CD4-positive, alpha-beta T cell treated with Interleukin-4 for 4 hours (primary cell): ENCODE results near the gene ZNF70.

Source experiments
- DNase-seq: peaks from one replicate; pipeline ENCODE4 v3.0.0-alpha.2; 2020

ZNF70 gene

DNA sequence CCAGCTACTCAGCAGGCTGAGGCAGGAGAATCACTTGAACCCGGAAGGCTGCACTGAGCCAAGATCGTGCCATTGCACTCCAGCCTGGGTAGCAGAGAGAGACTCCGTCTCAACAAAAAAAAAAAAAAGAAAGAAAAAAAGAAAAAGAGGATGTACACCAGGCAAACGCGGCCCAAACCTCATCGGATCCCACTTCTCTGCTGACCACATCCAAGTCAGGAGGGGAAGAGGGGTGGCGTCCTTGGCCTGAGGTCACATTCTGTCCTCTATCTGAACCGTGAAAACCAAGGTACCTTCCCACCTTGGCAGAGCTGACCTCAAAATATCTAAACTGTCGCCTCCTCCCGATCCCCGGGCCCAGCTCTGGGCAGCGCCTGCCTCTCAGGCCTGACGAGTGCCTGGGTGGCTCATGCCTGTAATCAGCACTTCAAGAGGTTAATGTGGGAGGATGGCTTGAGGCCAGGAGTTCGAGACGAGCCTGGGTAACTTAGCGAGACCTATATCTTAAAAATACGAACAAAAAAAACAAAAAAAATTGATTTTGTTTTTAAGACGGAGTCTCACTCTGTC is 35.0 kb downstream of the ZNF70 start:
- DNase-seq = no peak

DNA sequence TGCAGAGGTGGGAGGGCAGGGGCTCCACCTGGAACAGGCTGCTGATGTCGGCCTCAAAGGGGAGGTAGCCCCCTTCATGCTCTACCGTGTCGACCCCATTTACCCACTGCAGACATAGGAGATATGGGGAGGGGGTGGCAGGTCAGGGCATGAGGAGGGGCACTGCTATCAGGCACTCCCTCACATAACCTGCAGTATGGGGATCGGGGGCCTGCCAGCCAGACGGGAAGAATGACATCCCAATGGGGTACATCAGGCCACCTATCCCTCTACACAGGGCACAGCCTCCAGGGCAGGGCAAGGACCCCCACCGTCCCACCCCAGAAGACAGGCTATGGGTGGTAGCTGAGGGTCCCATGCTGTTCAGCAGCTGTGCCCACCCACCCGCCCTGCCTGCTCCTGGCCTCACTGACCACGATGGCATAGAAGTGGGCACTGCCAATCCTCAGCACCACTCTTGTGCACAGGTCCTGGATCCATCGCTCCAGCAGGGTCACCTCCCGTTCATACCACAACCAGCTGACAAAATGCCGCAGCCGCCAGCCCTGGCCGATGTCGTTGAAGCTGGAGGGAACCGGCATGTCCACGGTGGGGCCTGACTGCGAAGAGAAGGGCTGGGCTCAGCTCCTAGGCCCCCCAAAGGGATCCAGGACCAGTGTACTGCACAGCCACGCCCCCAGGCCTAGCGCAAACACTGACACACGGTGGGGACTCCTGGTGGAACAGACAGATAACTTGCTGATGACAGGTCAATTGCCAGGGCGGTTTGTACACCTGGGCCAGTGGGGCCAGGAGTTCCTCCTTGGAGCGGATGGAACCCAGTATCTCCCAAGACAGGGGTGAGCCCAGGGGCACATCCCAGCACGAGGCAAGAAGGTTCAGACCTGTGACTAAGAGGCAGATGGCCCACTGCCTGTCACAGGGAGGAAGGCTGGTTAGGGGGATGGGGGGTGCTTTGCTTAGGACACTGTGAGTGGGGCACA is 36.0 kb downstream of the ZNF70 start:
- DNase-seq = no peak

DNA sequence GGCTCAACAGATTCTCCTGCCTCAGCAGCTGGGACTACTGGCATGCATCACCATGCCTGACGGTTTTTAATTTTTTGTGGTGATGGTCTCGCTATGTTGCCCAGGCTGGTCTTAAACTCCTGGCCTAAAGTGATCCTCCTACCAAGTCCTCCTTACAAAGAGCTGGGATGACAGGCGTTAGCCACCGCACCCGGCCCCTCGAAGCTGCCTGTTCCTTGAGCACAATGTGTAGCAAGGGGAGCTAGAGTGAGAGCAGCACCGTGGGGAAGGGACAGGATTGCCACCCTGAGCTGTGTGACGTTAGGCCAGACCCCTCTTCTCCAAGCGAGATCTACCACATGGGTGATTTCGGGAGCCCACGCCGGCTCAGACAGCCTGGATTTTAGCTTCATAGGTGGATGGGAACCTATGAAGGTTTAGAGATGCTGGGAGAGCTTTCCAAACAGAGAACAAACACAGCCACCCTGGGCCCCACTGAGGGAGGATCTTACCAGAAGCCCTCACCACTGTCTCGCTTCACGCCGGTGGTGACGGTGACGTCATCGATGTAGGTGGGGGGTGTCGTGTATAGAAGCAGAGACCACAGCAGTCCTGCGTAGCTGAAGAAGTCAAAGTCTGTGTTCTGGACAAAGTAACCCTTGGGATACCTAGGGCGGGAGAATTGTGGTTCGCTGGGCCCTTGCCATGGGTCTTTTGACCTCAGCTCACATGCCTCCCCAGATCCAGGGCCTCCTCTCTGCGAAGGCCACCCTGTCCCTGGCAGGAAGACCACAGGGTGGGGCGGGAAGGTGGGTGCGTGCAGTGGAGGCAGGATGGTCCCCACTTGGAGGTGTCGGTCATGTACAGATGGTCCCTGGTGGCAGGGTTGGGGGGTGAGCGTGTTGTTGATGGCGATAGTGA is 37.0 kb downstream of the ZNF70 start:
- no peak for DNase-seq

GRCh38 chr22:23712256-23712655 is 38.7 kb downstream of the ZNF70 start:
- no peak for DNase-seq

DNA sequence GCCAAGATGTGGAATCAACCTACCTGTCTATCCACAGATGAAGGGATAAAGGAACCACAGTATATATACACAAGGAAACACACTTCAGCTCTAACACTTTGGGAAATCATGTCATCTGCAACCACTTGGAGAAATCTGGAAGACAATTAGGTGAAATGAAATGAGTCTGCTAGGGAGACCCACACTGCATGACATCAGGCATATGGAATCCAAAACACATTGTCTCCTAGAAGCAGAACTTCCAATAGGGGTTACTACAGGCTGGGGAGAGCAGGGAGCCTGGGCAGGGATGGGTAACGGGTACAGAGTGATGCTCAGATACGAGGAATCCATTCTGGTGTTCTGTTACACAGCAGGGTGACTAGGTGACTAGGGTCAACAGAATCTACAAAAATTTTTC is 41.8 kb downstream of the ZNF70 start:
- no peak for DNase-seq

DNA sequence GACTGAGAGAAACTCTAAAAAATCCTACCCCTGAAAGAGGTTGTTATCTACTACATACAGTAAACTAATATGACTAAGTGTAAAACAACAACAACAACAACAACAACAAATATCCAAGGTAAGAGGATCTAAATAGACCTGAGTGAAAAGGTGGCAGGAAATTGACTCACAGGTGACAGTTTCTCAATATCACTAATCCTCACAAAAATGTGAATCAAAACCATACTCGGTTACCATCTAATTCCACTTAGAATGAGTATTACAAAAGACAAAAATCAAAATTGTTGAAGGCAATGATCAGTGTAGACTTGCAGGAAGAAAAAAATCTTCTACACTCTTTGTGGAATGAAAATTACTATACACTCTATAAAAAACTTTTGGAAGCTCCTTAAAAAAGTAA is 42.6 kb downstream of the ZNF70 start:
- no peak for DNase-seq

DNA sequence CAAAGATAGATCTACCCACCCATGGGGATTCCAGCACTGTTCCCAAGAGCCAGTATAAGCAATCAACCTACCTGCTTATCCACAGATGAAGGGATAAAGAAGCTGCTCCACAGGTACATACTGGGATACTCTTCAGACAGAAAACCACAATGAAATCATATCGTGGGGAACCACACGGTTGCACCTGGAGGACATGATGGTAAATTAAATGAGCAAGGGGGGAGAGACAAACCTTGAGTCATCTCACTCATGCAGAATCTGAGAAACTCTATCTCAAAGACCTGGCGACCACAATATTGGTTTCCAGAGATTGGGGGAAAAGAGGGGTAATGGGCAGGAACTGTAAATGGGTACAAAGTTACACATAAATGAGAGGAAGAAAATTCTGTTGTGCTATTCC is 45.6 kb downstream of the ZNF70 start:
- DNase-seq = peak; percentile 27

- peak; percentile 37 for DNase-seq
Measured at GRCh38 chr22:23704829-23705228, 46.1 kb downstream of the ZNF70 start.

GRCh38 chr22:23704062-23704461 is 46.9 kb downstream of the ZNF70 start:
- DNase-seq = no peak

DNA sequence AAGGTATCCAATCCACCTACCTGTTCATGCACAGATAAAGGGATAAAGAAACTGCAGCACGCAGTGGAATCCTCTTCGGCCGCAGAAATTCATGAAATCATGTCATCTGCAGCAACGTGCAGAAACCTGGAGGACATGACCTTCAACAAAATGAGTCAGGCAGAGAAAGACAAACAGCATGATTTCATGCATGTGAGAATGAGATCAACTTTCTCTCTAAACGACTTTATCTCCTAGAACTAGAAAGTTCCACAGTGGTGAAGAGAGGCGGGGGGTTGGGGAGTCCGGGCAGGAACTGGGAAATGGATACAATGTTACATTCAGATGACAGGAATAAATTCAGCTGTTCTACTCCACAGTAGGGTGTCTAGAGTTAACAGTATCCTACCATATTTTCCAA is 50.2 kb downstream of the ZNF70 start:
- DNase-seq = no peak

GRCh38 chr22:23698673-23699235 is 52.2 kb downstream of the ZNF70 start:
- no peak for DNase-seq

- no peak for DNase-seq
Measured at GRCh38 chr22:23698094-23698493, 52.8 kb downstream of the ZNF70 start.

DNA sequence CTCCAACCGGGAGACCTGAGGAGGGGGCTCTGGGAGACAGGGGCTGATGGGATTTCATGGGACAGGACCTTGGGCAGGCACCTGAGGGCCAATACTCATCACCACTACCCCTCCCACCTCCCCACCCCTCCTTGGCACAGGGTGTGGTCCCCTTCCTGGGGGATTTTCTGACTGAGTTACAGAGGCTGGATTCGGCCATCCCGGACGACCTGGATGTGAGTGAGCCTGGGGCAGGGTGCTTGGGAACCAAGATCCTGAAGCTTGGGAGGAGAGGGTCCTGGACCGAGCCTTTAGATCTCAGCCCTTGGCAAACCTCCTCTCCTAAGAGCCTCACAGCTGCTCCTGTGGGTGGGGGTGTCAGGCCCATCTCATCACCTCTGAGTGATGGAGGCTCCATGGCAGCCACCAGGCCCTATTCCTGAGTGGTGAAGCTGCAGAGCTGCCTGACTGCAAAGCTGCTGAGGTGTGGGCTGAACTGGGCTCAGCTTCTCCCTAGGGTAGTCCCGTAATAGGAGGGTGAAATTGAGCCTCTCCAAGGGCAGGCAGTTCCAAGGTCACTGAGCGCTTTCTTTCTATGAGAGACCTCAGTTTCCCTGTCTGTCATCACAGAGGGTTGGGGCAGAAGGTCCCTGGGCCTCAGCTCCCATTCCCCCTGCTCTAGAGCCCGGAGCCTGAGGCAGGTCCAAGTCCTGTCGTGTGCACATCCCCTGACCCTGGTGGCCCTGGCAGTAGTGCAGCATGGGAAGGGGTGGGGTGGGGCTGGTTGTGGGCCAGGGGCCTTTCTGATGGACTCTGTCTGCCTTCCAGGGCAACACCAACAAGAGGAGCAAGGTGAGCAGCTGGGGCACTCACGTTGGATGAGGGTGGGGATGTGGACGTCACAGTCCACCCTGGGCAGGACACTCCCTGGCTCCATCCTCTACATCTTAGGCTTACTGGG is 53.6 kb downstream of the ZNF70 start:
- no peak for DNase-seq

DNA sequence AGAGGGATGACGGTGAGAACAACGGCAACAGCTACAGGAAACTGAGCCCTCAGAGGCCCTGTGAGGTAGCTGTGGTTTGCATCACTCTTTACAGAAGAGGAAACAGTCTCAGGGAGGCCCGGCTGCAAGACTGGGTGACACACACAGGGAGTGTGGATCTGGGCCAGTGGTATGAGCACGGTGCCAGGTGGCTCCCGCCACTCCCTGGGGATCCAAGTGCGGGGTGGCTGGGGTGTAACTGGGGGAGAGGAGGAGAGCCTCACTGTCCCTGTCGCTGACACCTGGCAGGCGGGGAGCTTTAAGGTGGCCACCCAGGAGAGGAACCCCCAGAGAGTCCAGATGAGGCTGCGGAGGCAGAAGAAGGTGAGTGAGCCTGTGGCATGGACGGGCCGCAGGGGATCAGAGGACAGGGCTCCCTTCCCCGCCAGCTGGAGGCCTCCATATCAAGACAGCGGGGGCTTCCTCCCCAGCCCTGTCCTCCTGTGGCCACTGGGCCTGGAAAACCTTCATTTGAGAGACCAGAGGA is 54.5 kb downstream of the ZNF70 start:
- peak; percentile 84 for DNase-seq

GRCh38 chr22:23695571-23696325 is 55.2 kb downstream of the ZNF70 start:
- DNase-seq = no peak

DNA sequence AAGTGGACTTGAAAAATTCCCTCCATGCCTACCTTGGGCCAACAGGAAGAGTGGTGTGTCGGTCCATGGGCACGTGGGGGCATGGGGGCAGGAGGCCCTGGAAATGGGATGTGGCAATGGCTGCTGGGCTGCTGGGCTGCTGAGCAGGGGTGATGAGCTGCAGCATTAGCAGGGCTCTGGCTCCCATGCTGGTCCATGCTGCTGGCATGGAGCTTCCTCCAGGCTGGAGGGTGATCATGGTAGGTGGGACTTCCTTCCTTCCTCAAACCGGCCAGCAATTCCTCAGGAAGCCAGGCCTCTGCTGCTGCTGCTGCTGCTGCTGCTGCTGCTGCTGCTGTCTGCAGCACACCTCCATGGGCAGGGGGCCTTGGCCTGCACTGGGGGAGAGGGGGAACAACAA is 55.8 kb downstream of the ZNF70 start:
- no peak for DNase-seq

GRCh38 chr22:23693979-23694680 is 56.8 kb downstream of the ZNF70 start:
- DNase-seq = no peak

- DNase-seq = no peak
Measured at GRCh38 chr22:23692598-23693291, 58.2 kb downstream of the ZNF70 start.

DNA sequence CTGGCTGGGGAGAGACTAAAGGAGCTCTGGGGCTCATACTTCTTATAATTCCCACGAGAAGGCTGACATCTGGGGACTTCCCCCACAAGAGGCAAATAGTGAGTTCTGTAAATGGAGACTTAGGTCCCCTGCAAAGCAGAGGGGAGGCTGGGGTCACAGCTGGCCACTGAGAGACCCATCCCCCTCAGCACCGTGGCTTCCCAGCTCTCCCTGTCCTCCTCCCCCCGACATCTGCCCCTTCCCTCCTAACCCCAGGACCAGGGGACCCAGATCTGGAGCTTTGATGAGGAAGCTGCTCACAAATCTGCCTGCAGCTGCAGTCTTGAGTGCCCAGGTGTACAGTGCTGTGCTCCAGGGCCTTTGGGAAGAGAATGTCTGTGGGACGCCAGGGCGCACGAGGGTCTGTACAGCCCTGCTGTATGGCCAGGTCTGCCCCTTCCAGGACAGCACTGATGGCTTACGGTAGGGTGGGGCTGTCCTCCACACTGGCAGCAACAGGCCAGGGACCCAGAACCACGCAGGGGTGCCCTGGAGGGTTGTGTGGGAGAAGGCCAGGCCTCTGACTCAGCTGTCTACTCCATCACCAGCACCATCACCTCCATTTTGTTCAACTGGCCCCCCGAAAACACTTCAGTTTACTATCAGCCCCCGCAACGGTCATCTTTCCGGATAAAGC is 59.0 kb downstream of the ZNF70 start:
- DNase-seq = no peak
